WTC11 (cell line): Measurements from ENCODE around the gene MS4A2. TPM values are rescaled to one million over a fixed set of nuclear protein-coding genes. Genes with fewer than 3 reads are reported as not detected.

Experiments
- ATAC-seq: fragments of 200-7000 bp; cut with Tn5 transposase; 2 replicates; pipeline ENCODE4 v1.10.0; 2021; ENCODE audit warnings: mild to moderate bottlenecking, moderate library complexity
- CTCF ChIA-PET: fragments of 300-600 bp; sonication (Branson Sonifier 250); formaldehyde crosslinking; loops from one replicate; lab custom pipeline; 2021; ENCODE audit warnings: antibody characterized with exemption; lab: Charles Lee
- POLR2A ChIA-PET: fragments of 350-600 bp; sonication (Branson Sonifier 250); formaldehyde crosslinking; loops from one replicate; lab custom pipeline; 2021; ENCODE audit warnings: antibody characterized with exemption; lab: Charles Lee
- DNase-seq: peaks from one replicate; pipeline ENCODE4 v3.0.0; 2021; ENCODE audit warnings: low spot score
- H3K27ac Mint-ChIP-seq: 2 replicates; pipeline ENCODE4 v1.8.0; 2021; ENCODE audit warnings: mixed read lengths
- H3K27me3 Mint-ChIP-seq: 2 replicates; pipeline ENCODE4 v1.8.0; 2021; ENCODE audit warnings: low read depth, mild to moderate bottlenecking, moderate library complexity, mixed read lengths
- H3K36me3 Mint-ChIP-seq: 2 replicates; pipeline ENCODE4 v1.8.0; 2021; ENCODE audit warnings: mixed read lengths
- H3K4me1 Mint-ChIP-seq: 2 replicates; pipeline ENCODE4 v1.8.0; 2022; ENCODE audit warnings: mixed read lengths
- H3K4me3 Mint-ChIP-seq: 2 replicates; pipeline ENCODE4 v1.8.0; 2021; ENCODE audit warnings: mild to moderate bottlenecking, moderate library complexity, mixed read lengths
- H3K9me3 Mint-ChIP-seq: 2 replicates; pipeline ENCODE4 v1.8.0; 2021; ENCODE audit warnings: mixed read lengths
- ATF1 ChIP-seq: sonication (generic); formaldehyde crosslinking; IDR thresholded peaks from 2 replicates; pipeline ENCODE4 v1.8.1; 2023; ENCODE audit warnings: mild to moderate bottlenecking, moderate library complexity, missing genetic modification reagents
- ETV6 ChIP-seq: sonication (generic); formaldehyde crosslinking; IDR thresholded peaks from 2 replicates; pipeline ENCODE4 v1.8.1; 2022; ENCODE audit warnings: mild to moderate bottlenecking, missing genetic modification reagents
- ZNF219 ChIP-seq: sonication (generic); formaldehyde crosslinking; IDR thresholded peaks from 2 replicates; pipeline ENCODE4 v1.8.0; 2023; ENCODE audit warnings: missing genetic modification reagents, mild to moderate bottlenecking, borderline replicate concordance
- ZNF317 ChIP-seq: sonication (generic); formaldehyde crosslinking; IDR thresholded peaks from 2 replicates; pipeline ENCODE4 v1.8.1; 2023; ENCODE audit warnings: low read depth, mild to moderate bottlenecking, moderate library complexity, missing genetic modification reagents, borderline replicate concordance
- ZNF416 ChIP-seq: fragments of 250-450 bp; sonication (Bioruptor Pico); IDR thresholded peaks from 2 replicates; pipeline ENCODE4 v1.9.0; 2021; ENCODE audit warnings: mild to moderate bottlenecking, inconsistent platforms
- total RNA-seq: library from RNA; stranded (reverse); gene quantifications from 3 replicates; pipeline ENCODE4 v1.2.3, GENCODE V29; 2021
- TF ChIP-seq, protein P1 (sequence below): sonication (generic); formaldehyde crosslinking; IDR thresholded peaks from 2 replicates; pipeline ENCODE4 v1.8.0; 2022; ENCODE audit warnings: missing genetic modification reagents
- TF ChIP-seq, protein P2 (sequence below): sonication (generic); formaldehyde crosslinking; IDR thresholded peaks from 2 replicates; pipeline ENCODE4 v1.8.0; 2022; ENCODE audit warnings: mild to moderate bottlenecking, missing genetic modification reagents
- TF ChIP-seq, protein P3 (sequence below): sonication (generic); formaldehyde crosslinking; IDR thresholded peaks from 2 replicates; pipeline ENCODE4 v1.8.1; 2022; ENCODE audit warnings: mild to moderate bottlenecking, moderate library complexity, missing genetic modification reagents
- TF ChIP-seq, protein P4 (sequence below): sonication (generic); formaldehyde crosslinking; IDR thresholded peaks from 2 replicates; pipeline ENCODE4 v1.8.0; 2022; ENCODE audit warnings: mild to moderate bottlenecking, missing genetic modification reagents
- TF ChIP-seq, protein P5 (sequence below): fragments of 250-450 bp; sonication (Bioruptor Pico); IDR thresholded peaks from 2 replicates; pipeline ENCODE4 v1.9.0; 2021; ENCODE audit warnings: mild to moderate bottlenecking, borderline replicate concordance
- TF ChIP-seq, protein P6 (sequence below): sonication (generic); formaldehyde crosslinking; IDR thresholded peaks from 2 replicates; pipeline ENCODE4 v1.8.1; 2022; ENCODE audit warnings: low read depth, missing genetic modification reagents, borderline replicate concordance
- TF ChIP-seq, protein P7 (sequence below): sonication (generic); formaldehyde crosslinking; IDR thresholded peaks from 2 replicates; pipeline ENCODE4 v1.8.1; 2023; ENCODE audit warnings: mild to moderate bottlenecking, missing genetic modification reagents, moderate library complexity

Gene MS4A2
- total RNA-seq, 1 experiment from 2014 or later = not detected

DNA sequence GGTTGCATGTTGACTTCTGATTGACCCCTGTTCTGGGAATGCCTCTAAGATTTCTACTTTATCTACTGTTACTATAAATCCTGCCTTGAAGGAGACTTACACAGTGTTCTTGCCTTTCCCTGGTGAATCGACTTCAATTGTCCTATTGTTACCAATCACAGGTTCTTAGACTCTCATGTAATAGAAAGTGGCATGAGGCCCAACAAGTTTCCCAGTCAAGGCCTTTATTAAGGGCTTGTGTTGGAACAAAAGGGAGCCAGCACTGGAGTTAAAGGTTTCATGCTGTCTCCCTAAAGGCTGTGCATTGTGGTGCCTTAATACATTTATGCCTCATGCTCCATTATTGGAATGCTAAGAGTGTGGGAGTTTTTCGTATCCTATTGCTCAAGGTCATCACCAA lies 23.3 kb downstream of the MS4A2 start:
- ChIA-PET POLR2A (no interaction called here), CTCF (no interaction called here)
- ATAC-seq (no peak), DNase-seq (no peak)
- no peak overlapping the region for H3K4me3 Mint-ChIP-seq
- no peak overlapping the region for H3K27ac Mint-ChIP-seq
- H3K4me1 Mint-ChIP-seq = peaks cover 30% of the 10 kb centered on the region
- H3K9me3 Mint-ChIP-seq = peaks cover 21% of the 10 kb centered on the region
- H3K36me3 Mint-ChIP-seq = peaks cover 14% of the 10 kb centered on the region
- TF ChIP-seq, protein P1, sequence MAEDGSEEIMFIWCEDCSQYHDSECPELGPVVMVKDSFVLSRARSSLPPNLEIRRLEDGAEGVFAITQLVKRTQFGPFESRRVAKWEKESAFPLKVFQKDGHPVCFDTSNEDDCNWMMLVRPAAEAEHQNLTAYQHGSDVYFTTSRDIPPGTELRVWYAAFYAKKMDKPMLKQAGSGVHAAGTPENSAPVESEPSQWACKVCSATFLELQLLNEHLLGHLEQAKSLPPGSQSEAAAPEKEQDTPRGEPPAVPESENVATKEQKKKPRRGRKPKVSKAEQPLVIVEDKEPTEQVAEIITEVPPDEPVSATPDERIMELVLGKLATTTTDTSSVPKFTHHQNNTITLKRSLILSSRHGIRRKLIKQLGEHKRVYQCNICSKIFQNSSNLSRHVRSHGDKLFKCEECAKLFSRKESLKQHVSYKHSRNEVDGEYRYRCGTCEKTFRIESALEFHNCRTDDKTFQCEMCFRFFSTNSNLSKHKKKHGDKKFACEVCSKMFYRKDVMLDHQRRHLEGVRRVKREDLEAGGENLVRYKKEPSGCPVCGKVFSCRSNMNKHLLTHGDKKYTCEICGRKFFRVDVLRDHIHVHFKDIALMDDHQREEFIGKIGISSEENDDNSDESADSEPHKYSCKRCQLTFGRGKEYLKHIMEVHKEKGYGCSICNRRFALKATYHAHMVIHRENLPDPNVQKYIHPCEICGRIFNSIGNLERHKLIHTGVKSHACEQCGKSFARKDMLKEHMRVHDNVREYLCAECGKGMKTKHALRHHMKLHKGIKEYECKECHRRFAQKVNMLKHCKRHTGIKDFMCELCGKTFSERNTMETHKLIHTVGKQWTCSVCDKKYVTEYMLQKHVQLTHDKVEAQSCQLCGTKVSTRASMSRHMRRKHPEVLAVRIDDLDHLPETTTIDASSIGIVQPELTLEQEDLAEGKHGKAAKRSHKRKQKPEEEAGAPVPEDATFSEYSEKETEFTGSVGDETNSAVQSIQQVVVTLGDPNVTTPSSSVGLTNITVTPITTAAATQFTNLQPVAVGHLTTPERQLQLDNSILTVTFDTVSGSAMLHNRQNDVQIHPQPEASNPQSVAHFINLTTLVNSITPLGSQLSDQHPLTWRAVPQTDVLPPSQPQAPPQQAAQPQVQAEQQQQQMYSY (CRISPR knock-in tag) = no peak
- no peak for TF ChIP-seq ATF1
- no peak for TF ChIP-seq ZNF219 (CRISPR knock-in tag)
- TF ChIP-seq, protein P2, sequence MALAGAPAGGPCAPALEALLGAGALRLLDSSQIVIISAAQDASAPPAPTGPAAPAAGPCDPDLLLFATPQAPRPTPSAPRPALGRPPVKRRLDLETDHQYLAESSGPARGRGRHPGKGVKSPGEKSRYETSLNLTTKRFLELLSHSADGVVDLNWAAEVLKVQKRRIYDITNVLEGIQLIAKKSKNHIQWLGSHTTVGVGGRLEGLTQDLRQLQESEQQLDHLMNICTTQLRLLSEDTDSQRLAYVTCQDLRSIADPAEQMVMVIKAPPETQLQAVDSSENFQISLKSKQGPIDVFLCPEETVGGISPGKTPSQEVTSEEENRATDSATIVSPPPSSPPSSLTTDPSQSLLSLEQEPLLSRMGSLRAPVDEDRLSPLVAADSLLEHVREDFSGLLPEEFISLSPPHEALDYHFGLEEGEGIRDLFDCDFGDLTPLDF (CRISPR knock-in tag) = no peak
- TF ChIP-seq ETV6 = no peak
- no peak for TF ChIP-seq ZNF317 (CRISPR knock-in tag)
- TF ChIP-seq, protein P3, sequence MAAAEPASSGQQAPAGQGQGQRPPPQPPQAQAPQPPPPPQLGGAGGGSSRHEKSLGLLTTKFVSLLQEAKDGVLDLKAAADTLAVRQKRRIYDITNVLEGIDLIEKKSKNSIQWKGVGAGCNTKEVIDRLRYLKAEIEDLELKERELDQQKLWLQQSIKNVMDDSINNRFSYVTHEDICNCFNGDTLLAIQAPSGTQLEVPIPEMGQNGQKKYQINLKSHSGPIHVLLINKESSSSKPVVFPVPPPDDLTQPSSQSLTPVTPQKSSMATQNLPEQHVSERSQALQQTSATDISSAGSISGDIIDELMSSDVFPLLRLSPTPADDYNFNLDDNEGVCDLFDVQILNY = no peak
- TF ChIP-seq, protein P4, sequence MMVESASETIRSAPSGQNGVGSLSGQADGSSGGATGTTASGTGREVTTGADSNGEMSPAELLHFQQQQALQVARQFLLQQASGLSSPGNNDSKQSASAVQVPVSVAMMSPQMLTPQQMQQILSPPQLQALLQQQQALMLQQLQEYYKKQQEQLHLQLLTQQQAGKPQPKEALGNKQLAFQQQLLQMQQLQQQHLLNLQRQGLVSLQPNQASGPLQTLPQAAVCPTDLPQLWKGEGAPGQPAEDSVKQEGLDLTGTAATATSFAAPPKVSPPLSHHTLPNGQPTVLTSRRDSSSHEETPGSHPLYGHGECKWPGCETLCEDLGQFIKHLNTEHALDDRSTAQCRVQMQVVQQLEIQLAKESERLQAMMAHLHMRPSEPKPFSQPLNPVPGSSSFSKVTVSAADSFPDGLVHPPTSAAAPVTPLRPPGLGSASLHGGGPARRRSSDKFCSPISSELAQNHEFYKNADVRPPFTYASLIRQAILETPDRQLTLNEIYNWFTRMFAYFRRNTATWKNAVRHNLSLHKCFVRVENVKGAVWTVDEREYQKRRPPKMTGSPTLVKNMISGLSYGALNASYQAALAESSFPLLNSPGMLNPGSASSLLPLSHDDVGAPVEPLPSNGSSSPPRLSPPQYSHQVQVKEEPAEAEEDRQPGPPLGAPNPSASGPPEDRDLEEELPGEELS = no peak
- TF ChIP-seq, protein P5, sequence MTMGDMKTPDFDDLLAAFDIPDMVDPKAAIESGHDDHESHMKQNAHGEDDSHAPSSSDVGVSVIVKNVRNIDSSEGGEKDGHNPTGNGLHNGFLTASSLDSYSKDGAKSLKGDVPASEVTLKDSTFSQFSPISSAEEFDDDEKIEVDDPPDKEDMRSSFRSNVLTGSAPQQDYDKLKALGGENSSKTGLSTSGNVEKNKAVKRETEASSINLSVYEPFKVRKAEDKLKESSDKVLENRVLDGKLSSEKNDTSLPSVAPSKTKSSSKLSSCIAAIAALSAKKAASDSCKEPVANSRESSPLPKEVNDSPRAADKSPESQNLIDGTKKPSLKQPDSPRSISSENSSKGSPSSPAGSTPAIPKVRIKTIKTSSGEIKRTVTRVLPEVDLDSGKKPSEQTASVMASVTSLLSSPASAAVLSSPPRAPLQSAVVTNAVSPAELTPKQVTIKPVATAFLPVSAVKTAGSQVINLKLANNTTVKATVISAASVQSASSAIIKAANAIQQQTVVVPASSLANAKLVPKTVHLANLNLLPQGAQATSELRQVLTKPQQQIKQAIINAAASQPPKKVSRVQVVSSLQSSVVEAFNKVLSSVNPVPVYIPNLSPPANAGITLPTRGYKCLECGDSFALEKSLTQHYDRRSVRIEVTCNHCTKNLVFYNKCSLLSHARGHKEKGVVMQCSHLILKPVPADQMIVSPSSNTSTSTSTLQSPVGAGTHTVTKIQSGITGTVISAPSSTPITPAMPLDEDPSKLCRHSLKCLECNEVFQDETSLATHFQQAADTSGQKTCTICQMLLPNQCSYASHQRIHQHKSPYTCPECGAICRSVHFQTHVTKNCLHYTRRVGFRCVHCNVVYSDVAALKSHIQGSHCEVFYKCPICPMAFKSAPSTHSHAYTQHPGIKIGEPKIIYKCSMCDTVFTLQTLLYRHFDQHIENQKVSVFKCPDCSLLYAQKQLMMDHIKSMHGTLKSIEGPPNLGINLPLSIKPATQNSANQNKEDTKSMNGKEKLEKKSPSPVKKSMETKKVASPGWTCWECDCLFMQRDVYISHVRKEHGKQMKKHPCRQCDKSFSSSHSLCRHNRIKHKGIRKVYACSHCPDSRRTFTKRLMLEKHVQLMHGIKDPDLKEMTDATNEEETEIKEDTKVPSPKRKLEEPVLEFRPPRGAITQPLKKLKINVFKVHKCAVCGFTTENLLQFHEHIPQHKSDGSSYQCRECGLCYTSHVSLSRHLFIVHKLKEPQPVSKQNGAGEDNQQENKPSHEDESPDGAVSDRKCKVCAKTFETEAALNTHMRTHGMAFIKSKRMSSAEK (CRISPR knock-in tag) = no peak
- TF ChIP-seq, protein P6, sequence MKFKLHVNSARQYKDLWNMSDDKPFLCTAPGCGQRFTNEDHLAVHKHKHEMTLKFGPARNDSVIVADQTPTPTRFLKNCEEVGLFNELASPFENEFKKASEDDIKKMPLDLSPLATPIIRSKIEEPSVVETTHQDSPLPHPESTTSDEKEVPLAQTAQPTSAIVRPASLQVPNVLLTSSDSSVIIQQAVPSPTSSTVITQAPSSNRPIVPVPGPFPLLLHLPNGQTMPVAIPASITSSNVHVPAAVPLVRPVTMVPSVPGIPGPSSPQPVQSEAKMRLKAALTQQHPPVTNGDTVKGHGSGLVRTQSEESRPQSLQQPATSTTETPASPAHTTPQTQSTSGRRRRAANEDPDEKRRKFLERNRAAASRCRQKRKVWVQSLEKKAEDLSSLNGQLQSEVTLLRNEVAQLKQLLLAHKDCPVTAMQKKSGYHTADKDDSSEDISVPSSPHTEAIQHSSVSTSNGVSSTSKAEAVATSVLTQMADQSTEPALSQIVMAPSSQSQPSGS (CRISPR knock-in tag) = no peak
- TF ChIP-seq, protein P7, sequence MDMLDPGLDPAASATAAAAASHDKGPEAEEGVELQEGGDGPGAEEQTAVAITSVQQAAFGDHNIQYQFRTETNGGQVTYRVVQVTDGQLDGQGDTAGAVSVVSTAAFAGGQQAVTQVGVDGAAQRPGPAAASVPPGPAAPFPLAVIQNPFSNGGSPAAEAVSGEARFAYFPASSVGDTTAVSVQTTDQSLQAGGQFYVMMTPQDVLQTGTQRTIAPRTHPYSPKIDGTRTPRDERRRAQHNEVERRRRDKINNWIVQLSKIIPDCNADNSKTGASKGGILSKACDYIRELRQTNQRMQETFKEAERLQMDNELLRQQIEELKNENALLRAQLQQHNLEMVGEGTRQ (CRISPR knock-in tag) = no peak
- no peak for TF ChIP-seq ZNF416 (CRISPR knock-in tag)
- H3K27me3 Mint-ChIP-seq = no peaks in the 10 kb centered on the region
